Psoas muscle (tissue), 8 donors: Measurements from ENCODE around the gene FMNL2. TPM values are rescaled to one million over a fixed set of nuclear protein-coding genes. Genes with fewer than 3 reads are reported as not detected.

Source experiments
- ATAC-seq, 4 donors: fragments of 200-7000 bp; cut with Tn5 transposase; one replicate each; pipeline ENCODE4 v1.9.1; 2020; ENCODE audit warnings: moderate library complexity in 3 of 4, mild to moderate bottlenecking in 2 of 4
- DNase-seq, 2 donors: peaks; one replicate each; pipeline ENCODE4 v3.0.0-alpha.2; 2020
- H3K27ac ChIP-seq: fragments of 200-600 bp; one replicate; pipeline ENCODE4 v1.8.0; 2022
- H3K27me3 ChIP-seq, 3 donors: fragments of 200-600 bp in 1 of 3; one replicate each; pipeline versions ENCODE4 v1.6.1 to v1.8.0; 2013 to 2022; ENCODE audit warnings: low read length in 2 of 3, mild to moderate bottlenecking in 2 of 3, moderate library complexity in 1 of 3; ENCODE audit not compliant: insufficient read depth in 3 of 3
- H3K36me3 ChIP-seq, 2 donors: fragments of 200-600 bp in 1 of 2; one replicate each; pipeline versions ENCODE4 v1.6.1 to v1.8.0; 2013 to 2022; ENCODE audit warnings: low read depth in 1 of 2, mild to moderate bottlenecking in 1 of 2, moderate library complexity in 1 of 2; ENCODE audit not compliant: insufficient read depth in 1 of 2
- H3K4me1 ChIP-seq: fragments of 200-600 bp; one replicate; pipeline ENCODE4 v1.8.0; 2022
- H3K4me3 ChIP-seq: fragments of 200-600 bp; one replicate; pipeline ENCODE4 v1.8.0; 2022; ENCODE audit warnings: mild to moderate bottlenecking
- H3K9me3 ChIP-seq: fragments of 200-600 bp; one replicate; pipeline ENCODE4 v1.8.0; 2022
- CTCF ChIP-seq: fragments of 200-600 bp; IDR thresholded peaks from one replicate; pipeline ENCODE4 v1.8.0; 2022; ENCODE audit warnings: antibody characterized with exemption
- WGBS, 3 donors: extraction: QIAGEN DNeasy Blood & Tissue Kit; methylation state at CpG; one replicate each; pipeline versions ENCODE4 v1.1.6 to v1.1.7; 2013; 5-methylcytosine and 5-hydroxymethylcytosine counted together
- intact Hi-C, 2 donors: fragments of 100-400 bp; cut with DNase I; formaldehyde crosslinking; loops; one replicate each; pipeline versions ENCODE4 v1.11.0 to v1.14.2; 2022
- polyA plus RNA-seq, 3 donors: library from polyadenylated mRNA; stranded (reverse); fragments of 200-250 nt; gene quantifications; one replicate each; pipeline ENCODE4 v1.2.3, GENCODE V29; 2013
- total RNA-seq, 4 donors: library from RNA; stranded (reverse); fragmentation: NEBNext Ultra II Directional in 2 of 4; extraction: Animal tissue kit (Norgen Biotek cat#: 25700) in 2 of 4; gene quantifications; one replicate each; pipeline versions ENCODE4 v1.2.1 to v1.2.4, GENCODE V29; 2021 to 2023
- donor health status: healthy with polysubstance abuse.
- donor health status: DM: no; HTN: no; CAD: no; lungs with moderate emphysema.
- donor health status: Bipolar disorder and iron deficiency.
- donor health status: healthy.
- donor health status: DM: yes; HTN: yes; CAD: no.
- donor health status: DM: no; HTN: no; CAD: no.
- donor health status: DM: no; HTN: no; CAD: no.
- donor health status: DM: yes; HTN: yes; CAD: no.

FMNL2 gene
- total and polyA plus RNA-seq, 7 donors = 6.6 to 18.2 (median 11.0) TPM

- H3K27me3 ChIP-seq = no peaks in the 10 kb centered on the region
- H3K4me1 ChIP-seq = peaks cover 60% of the 10 kb centered on the region
- no peak overlapping the region for H3K4me3 ChIP-seq
- DNase-seq = no peak
- 66 to 73% (median 67%) methylated on average over 2 of the region's 2 CpGs for WGBS, 3 donors
- H3K27ac ChIP-seq = peak overlapping the region; percentile 48
- no peaks in the 10 kb centered on the region for H3K9me3 ChIP-seq
- no peaks in the 10 kb centered on the region for H3K36me3 ChIP-seq
- intact Hi-C loops = loop anchor here in 1 of 2 donors (10.0 kb wide), 2 partner anchors 65 to 225 kb away; no protein-coding TSS in a partner anchor
- peak; percentile 57 to 69 (median 64) for ATAC-seq
- TF ChIP-seq CTCF = no peak
Observed at GRCh38 chr2:152410165-152410597, 75.2 kb downstream of the FMNL2 start.

- no peak overlapping the region for H3K27ac ChIP-seq
- TF ChIP-seq CTCF = no peak
- DNase-seq (no peak), ATAC-seq (no peak)
- H3K27me3 ChIP-seq = no peaks in the 10 kb centered on the region
- H3K36me3 ChIP-seq = no peaks in the 10 kb centered on the region
- peaks cover 60% of the 10 kb centered on the region for H3K4me1 ChIP-seq
- H3K4me3 ChIP-seq = no peak overlapping the region
- H3K9me3 ChIP-seq = no peaks in the 10 kb centered on the region
- intact Hi-C loops = loop anchor here in 1 of 2 donors (10.0 kb wide), 2 partner anchors 66 to 226 kb away; no protein-coding TSS in a partner anchor
Observed at GRCh38 chr2:152411154-152411553, 76.2 kb downstream of the FMNL2 start.

- DNase-seq = no peak
- Histone ChIP-seq H3K27ac (no peak overlapping the region), H3K9me3 (no peaks in the 10 kb centered on the region), H3K4me1 (peaks cover 49% of the 10 kb centered on the region), H3K4me3 (no peak overlapping the region), H3K27me3 (no peaks in the 10 kb centered on the region), H3K36me3 (no peaks in the 10 kb centered on the region)
- TF ChIP-seq CTCF = no peak
- 78 to 93% (median 85%) methylated on average over 3 of the region's 3 CpGs for WGBS, 3 donors
- ATAC-seq = no peak
- intact Hi-C loops = loop anchor here in 1 of 2 donors (10.0 kb wide), 2 partner anchors 69 to 229 kb away; no protein-coding TSS in a partner anchor
Observed at GRCh38 chr2:152413228-152414030, 78.5 kb downstream of the FMNL2 start.

- peak overlapping the region; percentile 31 for H3K27ac ChIP-seq
- ATAC-seq (peak in 3 of 4 donors; percentile 18 to 21 (median 21)), DNase-seq (no peak)
- no peaks in the 10 kb centered on the region for H3K9me3 ChIP-seq
- no peaks in the 10 kb centered on the region for H3K36me3 ChIP-seq
- 57 to 76% (median 61%) methylated on average over 3 of the region's 3 CpGs for WGBS, 3 donors
- H3K4me1 ChIP-seq = peaks cover 52% of the 10 kb centered on the region
- H3K4me3 ChIP-seq = no peak overlapping the region
- no peaks in the 10 kb centered on the region for H3K27me3 ChIP-seq
- TF ChIP-seq CTCF = no peak
- intact Hi-C loops = loop anchor here (5.0 to 10.0 kb wide), 3 partner anchors 70 to 230 kb away; no protein-coding TSS in a partner anchor
Observed at GRCh38 chr2:152415231-152415642, 80.3 kb downstream of the FMNL2 start.
